HUDEP-2 (cell line): Measurements from ENCODE around the gene DOP1A.

Experiments used
- DNase-seq, 76 experiments: peaks; one replicate each; lab custom pipeline; 2025; ENCODE audit not compliant: unreplicated experiment in 76 of 76; lab: John Stamatoyannopoulos, UW

The DOP1A gene, protein sequence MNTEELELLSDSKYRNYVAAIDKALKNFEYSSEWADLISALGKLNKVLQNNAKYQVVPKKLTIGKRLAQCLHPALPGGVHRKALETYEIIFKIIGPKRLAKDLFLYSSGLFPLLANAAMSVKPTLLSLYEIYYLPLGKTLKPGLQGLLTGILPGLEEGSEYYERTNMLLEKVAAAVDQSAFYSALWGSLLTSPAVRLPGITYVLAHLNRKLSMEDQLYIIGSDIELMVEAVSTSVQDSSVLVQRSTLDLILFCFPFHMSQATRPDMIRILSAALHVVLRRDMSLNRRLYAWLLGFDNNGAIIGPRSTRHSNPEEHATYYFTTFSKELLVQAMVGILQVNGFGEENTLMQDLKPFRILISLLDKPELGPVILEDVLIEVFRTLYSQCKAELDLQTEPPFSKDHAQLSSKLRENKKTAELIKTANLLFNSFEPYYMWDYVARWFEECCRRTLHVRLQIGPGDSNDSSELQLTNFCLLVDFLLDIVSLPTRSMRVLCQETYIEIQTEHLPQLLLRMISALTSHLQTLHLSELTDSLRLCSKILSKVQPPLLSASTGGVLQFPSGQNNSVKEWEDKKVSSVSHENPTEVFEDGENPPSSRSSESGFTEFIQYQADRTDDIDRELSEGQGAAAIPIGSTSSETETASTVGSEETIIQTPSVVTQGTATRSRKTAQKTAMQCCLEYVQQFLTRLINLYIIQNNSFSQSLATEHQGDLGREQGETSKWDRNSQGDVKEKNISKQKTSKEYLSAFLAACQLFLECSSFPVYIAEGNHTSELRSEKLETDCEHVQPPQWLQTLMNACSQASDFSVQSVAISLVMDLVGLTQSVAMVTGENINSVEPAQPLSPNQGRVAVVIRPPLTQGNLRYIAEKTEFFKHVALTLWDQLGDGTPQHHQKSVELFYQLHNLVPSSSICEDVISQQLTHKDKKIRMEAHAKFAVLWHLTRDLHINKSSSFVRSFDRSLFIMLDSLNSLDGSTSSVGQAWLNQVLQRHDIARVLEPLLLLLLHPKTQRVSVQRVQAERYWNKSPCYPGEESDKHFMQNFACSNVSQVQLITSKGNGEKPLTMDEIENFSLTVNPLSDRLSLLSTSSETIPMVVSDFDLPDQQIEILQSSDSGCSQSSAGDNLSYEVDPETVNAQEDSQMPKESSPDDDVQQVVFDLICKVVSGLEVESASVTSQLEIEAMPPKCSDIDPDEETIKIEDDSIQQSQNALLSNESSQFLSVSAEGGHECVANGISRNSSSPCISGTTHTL (N-terminal part only)

DNA sequence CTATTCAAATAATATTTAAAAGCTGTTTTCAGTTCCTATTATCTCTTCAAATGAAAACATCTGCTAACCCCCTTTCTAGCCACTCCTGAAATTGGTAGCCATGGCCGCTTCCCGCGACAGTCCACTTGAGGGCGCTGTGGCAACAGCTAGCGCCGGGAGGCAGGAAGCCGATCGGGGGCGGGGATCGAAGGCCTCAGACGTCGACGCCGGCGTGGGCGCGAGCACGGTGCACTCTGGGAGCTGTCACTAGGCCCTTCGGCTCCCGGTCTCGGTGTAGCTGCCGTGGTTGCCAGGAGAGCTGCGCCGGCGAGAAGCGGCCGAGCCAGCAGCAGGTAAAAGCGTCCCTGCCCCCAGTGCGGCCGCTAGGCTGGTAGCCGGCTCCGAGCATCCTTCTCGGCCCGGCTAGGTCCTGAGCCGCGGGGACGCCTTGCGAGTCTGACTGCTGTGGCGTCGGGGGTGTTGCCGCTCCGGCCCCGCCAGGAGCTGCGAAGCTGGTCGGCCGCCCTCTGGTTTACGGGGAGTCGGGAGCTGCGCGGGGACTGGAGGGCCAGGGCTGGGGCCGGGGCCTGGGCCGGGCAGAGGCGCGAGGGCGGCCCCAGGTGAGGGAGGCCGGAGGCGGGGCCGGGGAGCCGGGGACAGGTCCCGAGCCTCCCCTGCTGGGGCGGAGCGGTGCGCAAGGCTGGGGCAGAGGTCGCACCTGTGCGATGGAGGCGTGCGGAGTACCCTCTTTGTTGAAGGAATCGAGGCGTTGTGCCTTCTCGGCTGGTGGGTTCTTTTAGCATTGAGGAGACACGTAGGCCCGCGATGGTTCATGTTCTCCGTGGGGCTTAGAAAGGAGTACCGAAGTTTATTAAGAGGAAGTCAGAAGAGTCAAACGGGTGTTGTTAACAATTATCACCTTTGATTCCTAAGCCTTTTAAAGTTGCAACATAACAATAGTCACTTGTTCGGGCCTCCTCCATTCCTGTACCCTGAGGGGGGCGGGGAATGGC is at the start of gene DOP1A:
TSS of gene DOP1A (plus strand) at position 224 of the 992 bp plus-strand sequence. CDS start 29,307 bp downstream, outside the sequence.
- DNase-seq: peak in 74 of 76 experiments; percentile 77 to 99 (median 96)

DNA sequence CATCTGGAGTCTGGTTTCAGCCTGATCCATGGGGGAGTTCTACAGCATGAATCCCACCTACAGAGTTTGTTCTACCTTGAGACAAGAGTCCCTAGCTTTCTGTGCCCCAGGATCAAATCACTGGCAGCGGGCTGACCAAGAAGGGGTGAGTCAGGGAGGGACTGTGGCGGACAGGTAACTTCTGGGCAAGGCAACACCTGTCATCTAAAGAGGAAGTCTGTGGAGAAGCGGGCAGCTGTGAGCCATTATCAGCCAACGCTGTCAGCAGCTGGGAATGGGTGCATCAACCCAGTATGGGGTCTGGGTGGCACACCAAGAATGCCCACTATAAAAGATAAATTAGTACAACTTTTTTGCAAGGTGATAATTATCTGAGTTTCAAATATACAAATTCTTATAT is 47.7 kb upstream of the DOP1A start:
- no peak for DNase-seq

DNA sequence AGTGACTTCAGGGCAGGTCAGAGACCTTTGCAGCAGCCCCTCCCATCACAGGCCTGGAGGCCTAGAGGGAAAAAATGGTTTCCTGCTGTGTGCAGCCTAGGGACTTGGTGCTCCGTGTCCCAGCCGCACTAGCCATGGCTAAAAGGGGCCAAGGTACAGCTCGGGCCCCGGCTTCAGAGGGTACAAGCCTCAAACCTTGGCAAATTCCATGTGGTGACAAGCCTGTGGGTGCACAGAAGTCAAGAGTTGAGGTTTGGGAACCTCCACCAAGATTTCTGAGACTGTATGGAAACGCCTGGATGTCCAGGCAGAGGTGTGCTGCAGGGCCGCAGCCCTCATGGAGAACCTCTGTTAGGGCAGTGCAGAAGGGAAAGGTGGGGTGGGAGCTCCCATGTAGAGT is 35.8 kb upstream of the DOP1A start:
- no peak for DNase-seq

- no peak for DNase-seq
Observed at GRCh38 chr6:83038246-83038645, 29.2 kb upstream of the DOP1A start.

DNA sequence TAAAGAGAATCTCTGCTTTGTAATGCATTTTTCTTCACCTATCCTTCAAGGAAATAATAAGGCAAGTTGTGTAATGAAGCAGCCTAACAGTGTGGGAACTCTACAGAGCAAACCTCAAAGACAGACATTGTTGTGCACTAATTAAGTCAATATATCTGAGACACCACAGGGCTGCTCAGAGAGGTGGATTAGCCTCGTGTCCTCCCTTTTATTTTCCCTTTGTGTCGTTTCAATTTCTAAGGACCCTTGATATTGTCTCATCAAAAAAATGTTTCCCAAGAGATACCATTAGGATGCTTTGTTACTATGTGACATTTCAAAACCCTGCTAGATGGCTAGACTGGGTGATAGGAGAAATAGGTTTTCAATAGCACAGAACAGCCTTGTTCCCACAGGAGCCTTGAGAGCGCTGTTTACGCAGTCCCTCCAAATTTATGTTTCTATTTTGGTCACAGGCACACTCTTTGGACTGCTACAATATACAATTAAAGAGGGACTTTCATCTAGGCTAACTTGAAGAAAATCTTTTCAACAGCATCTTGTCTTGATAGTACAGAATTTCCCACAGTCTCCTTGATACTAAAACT is 24.9 kb upstream of the DOP1A start:
- DNase-seq: no peak

- no peak for DNase-seq
Observed at GRCh38 chr6:83044091-83044768, 23.2 kb upstream of the DOP1A start.

DNA sequence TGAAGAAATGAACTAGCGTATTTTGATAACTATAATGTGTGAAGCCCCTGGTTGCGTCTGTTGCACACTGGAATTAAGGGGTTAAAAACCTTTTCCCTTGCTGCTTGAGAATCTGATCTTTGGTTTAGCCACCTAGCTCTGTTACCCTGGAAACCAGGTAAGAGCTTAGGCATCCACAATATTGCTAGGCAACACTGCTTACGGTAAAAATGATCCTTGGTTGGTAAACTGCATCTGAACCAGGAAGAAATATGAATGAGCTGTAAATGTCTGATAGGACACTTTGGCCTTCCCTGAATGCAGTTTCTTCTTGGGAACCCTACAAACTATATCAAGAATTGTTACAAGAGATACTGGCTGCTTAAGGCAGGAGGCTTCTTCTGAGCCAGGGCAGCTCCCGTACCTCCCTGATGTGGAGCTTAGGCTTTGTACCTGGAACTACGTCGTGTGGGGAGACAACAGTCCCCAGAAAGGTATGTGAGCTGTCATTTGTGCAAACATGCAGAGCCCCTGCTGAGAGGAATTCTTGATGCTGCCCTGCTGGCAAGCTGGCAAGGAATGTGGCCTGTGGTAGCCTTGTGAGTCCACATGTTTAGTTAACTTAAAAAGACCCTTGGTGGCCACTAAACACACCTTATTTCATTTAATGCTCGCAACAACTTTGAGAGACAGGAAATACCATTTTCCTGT is 20.3 kb upstream of the DOP1A start:
- no peak for DNase-seq

DNA sequence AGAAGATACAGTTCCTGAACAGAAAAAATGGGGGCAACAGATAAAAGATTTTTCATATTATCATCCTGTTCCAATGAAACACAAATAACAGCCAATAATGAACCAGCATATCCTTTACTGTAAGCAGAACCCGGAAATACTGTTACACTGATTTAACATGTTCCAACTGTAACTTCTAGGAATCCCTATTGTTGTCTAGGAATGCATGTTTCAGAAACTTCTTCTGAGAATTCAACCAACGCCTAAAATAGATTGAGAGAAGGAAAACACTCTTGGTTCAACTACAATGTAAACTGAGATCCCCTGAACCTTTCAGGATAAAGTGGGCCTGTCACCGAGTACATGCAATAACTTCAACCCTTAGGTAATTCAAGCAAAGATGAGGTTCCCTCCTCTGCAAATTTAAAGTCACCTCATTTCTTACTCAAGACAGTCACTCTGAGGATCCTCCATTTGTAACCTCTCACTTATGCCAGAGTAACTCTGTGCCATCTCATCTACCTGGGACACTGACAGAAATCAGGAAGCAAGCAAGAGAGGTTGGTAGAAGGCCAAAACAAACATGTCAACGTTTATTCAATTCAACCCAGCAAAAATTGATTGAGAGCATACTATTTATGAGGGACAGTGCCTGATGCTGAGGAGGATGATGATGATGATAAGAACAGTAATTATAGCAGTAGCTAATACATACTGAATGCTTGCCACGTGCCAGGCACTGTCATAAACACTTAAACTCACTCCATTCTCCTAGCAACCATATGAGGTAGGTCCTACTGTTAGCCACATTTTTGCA is 15.9 kb upstream of the DOP1A start:
- DNase-seq: no peak

- peak in 6 of 76 experiments; percentile 15 to 22 (median 19) for DNase-seq
Observed at GRCh38 chr6:83053678-83054077, 13.8 kb upstream of the DOP1A start.

GRCh38 chr6:83055366-83055964 is 12.0 kb upstream of the DOP1A start:
- DNase-seq: peak in 41 of 76 experiments; percentile 8 to 72 (median 32)

DNA sequence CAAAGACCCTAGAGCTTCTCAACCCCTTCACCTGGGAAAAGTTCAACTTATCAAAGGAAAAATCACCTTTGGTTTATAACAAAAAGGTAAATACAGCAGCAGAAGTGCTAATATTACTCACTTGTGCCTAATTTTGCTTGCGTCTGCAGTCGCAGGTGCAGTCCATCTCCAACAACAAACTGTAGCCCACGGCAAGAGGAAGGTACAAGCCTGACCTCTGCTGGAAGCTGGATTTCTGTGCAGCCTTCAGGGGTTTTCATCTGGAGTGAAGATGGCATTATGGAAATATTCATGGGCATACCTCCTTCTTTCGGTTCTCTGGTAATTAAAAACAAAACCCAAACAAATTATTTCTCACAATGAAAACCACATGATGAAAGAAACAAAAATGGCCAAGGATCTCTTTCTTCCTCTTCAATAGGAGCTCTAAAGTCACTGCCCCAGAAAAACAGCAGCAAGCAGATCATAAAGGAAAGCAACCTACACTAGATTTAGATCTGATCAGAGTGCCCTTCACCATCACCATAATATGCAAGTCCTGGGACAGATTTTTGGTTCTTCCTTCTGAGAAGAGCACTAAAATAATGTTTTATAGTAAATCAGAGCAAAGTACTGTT is 9.7 kb upstream of the DOP1A start:
- peak in 40 of 76 experiments; percentile 6 to 69 (median 28) for DNase-seq

DNA sequence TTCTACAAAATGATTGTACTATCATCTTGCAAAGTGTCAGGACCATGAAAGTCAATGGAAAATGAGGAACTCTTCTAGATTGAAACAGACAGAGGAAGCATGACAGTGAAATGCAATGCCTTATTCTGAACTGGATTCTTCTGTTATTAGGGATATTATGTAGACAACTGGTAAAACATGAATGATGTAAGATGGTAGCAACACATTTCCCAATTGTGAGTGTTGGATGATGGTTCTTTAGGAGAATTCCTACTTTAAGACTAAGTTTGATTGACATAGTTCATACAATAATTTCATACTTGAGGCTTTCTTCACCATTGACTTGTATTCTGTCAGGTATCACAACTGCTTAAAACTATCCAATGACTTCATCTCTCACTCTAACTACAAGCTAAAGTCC is 6.3 kb upstream of the DOP1A start:
- DNase-seq: no peak

DNA sequence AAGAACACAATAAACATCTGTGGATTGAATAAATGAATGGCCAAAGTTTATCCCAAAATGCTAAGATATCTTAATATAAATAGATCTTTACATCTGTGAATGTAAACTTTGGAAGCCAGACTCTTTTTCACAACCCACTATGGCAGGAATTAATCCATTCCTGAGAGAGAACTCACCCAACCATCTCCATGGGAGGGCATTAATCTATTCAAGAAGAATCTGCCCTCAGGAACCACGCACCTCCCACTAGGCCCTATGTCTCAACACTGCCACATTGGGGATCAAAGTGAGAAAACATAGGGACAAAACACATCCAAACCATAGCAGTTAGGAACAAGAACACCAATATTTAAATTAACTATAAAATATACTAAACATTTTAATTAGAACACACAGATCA is 5.2 kb upstream of the DOP1A start:
- no peak for DNase-seq

GRCh38 chr6:83065511-83066192 is 1.8 kb upstream of the DOP1A start, which contains the start of gene UBE3D:
TSS of gene UBE3D (minus strand) at chr6:83065841. CDS start at chr6:83065718, 123 bp downstream.
- peak in 75 of 76 experiments; percentile 24 to 97 (median 88) for DNase-seq

GRCh38 chr6:83068616-83069015 is 1.1 kb downstream of the DOP1A start:
- DNase-seq: no peak

GRCh38 chr6:83069633-83070032 is 2.2 kb downstream of the DOP1A start:
- no peak for DNase-seq
